ENCODE measurements around the gene EDDM13.

DNA sequence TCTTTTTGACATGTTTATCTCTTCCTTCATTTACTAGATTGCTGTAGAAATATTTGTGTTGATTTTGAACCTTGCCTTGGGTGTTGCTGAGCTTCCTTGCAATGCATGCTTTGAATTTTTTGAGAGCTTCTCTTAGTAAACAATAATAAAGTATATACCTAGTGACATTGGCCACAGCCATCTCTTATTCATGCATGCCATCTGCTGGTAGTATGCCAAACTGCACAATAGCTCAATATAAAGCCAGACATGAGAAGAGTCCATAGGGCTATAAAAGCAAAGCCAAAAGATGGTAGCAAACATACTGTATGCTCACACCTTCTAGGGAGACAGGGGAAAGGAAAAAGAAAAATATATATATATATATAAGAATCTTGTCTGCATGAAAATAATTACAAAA, 61.0 kb downstream of the EDDM13 start:
- TF ChIP-seq POLR2A (IDR thresholded peaks at IDR 0.05), result no peak
- TF ChIP-seq, protein P1, sequence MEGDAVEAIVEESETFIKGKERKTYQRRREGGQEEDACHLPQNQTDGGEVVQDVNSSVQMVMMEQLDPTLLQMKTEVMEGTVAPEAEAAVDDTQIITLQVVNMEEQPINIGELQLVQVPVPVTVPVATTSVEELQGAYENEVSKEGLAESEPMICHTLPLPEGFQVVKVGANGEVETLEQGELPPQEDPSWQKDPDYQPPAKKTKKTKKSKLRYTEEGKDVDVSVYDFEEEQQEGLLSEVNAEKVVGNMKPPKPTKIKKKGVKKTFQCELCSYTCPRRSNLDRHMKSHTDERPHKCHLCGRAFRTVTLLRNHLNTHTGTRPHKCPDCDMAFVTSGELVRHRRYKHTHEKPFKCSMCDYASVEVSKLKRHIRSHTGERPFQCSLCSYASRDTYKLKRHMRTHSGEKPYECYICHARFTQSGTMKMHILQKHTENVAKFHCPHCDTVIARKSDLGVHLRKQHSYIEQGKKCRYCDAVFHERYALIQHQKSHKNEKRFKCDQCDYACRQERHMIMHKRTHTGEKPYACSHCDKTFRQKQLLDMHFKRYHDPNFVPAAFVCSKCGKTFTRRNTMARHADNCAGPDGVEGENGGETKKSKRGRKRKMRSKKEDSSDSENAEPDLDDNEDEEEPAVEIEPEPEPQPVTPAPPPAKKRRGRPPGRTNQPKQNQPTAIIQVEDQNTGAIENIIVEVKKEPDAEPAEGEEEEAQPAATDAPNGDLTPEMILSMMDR (IDR thresholded peaks at IDR 0.05), result peak; percentile 27 to 72 (median 65)

Data from adrenal gland (tissue), 5 donors.